Measurements from ENCODE around the gene PKD1L1.

The PKD1L1 gene

DNA sequence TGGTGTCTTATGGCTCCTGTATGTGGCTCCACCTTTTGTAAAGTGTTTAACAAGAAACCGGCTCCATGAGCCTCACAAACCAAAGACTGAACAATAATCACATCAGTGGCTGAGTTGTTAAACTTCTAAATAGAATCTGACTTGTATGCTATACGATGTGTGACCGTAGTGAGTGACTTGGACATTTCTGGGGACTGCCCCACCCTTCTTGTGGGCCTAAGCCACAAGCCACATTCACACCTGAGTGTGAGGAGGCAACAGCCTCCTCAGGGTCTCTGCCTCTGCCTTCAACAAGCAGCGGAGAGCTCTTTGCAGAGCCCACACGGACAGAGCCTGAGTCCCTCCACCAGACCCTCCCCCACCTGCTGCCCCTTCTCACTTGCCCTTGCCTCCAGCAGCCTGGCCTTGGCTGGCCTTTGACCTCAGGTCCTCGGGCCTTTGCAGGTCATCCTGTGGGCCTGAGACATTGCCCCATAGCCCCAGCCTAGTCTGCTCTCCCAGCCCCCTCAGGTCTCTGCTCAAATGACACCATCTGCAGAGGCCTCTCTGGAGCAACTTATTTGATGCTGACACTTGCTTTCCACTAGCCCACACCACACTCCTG, 209.6 kb downstream of the PKD1L1 start:
- Histone ChIP-seq H3K4me3 (no peak overlapping the region), H3K9me3 (ENCODE audit: low read depth, low read length) (no peaks in the 10 kb centered on the region), H3K27ac (no peak overlapping the region), H3K9ac (ENCODE audit: insufficient read length) (no peak overlapping the region), H3K36me3 (ENCODE audit: insufficient read depth, low read length) (no peaks in the 10 kb centered on the region)
- DNase-seq (ENCODE audit: low read depth, low spot score), result no peak
- TF ChIP-seq FOXP2 (optimal IDR thresholded peaks at IDR 0.05; ENCODE audit: control extremely low read depth, extremely low read length, insufficient read depth), result no peak
- no peak for TF ChIP-seq EZH2 (IDR thresholded peaks at IDR 0.05)
- no peak for TF ChIP-seq POLR2AphosphoS5 (IDR thresholded peaks at IDR 0.05; ENCODE audit: borderline replicate concordance, low read depth, low read length)

DNA sequence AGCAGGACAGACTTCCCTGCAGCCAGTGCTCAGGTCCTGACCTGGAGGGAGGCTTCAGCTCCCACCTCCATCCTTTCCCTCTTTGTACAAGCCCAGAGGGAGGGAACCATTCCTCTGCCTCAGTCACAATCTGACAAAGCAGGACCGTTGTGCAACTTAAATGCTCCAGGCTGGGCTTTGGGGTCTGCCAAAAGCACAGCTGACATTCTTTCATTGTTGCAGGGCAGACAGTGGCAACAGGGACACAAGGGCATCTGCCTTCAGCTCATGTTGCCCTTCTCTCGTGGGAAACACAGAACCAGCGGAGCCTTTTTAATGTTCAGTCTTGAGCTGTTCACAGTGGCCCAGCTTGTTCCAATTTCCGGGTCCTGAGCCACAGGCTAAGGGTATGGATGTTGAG, 210.7 kb downstream of the PKD1L1 start:
- no peak for DNase-seq (ENCODE audit: low read depth, low spot score)
- no peak for TF ChIP-seq POLR2AphosphoS5 (IDR thresholded peaks at IDR 0.05; ENCODE audit: borderline replicate concordance, low read depth, low read length)
- Histone ChIP-seq H3K9me3 (ENCODE audit: low read depth, low read length) (no peaks in the 10 kb centered on the region), H3K4me3 (no peak overlapping the region), H3K27ac (no peak overlapping the region), H3K9ac (ENCODE audit: insufficient read length) (no peak overlapping the region), H3K36me3 (ENCODE audit: insufficient read depth, low read length) (no peaks in the 10 kb centered on the region)

DNA sequence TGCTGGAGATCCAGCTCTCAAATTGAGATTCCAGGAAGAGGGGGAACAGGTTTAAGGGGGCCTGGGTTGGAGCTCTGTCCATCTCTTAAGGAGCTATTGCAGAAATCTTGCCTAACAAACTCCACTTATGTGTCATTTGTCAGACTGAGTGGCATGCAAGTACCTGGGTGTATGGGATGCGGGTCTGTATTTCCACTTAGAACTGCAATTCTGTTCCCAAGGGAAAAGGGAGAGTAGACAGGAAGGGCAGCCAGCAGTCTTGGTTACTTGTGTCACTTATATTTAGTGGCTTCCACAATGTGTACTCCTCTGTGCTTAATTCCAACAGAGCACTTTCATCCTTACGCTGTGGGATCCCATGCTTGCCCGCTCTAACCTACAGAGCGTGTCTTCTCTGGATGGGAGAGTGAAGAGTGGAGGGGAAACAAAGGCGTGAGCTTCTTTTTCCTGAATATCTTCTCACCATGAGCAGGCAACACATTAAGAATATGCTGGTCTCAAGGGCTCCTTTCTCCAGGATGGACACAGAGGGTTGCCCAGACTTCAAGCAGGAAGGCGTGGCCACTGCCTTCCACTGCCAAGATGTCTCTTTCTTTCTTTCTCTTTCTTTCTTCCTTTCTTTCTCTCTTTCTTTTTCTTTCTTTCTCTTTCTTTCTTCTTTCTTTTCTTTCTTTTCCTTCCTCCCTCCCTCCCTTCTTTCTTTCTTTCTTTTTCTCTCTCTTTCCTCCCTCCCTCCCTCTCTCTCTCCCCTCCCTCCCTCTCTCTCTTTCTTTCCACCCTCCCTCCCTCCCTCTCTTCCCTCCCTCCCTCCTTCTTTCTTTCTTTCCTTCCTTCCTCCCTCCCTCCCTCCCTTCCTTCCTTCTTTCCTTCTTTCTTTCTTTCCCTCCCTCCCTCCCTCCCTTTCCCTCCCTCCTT, 212.6 kb downstream of the PKD1L1 start:
- H3K4me3 ChIP-seq, result no peak overlapping the region
- H3K9me3 ChIP-seq (ENCODE audit: low read depth, low read length), result no peaks in the 10 kb centered on the region
- no peak for TF ChIP-seq POLR2AphosphoS5 (IDR thresholded peaks at IDR 0.05; ENCODE audit: borderline replicate concordance, low read depth, low read length)
- no peak for TF ChIP-seq EZH2 (IDR thresholded peaks at IDR 0.05)
- no peak for TF ChIP-seq FOXP2 (optimal IDR thresholded peaks at IDR 0.05; ENCODE audit: control extremely low read depth, extremely low read length, insufficient read depth)
- H3K36me3 ChIP-seq (ENCODE audit: insufficient read depth, low read length), result no peaks in the 10 kb centered on the region
- DNase-seq (ENCODE audit: low read depth, low spot score), result no peak
- no peak overlapping the region for H3K9ac ChIP-seq (ENCODE audit: insufficient read length)
- no peak overlapping the region for H3K27ac ChIP-seq

DNA sequence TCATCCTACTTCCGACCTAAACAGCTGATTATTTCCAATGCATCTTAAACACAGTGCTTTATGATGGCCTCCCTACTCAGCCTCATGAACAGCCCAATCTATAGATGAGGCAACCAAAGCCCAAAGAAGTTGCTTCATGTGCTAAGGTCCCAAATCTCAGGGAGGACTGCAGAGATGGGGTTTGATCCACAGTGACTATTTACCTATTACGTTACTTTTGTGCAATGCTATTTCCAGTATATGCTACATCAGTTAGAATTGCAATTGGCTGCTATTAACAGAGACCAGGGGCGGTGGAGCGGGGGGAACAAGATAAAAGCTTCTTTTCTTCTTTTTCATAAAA, 213.3 kb downstream of the PKD1L1 start:
- Histone ChIP-seq H3K4me3 (no peak overlapping the region), H3K9me3 (ENCODE audit: low read depth, low read length) (no peaks in the 10 kb centered on the region), H3K27ac (no peak overlapping the region), H3K9ac (ENCODE audit: insufficient read length) (no peak overlapping the region), H3K36me3 (ENCODE audit: insufficient read depth, low read length) (no peaks in the 10 kb centered on the region)
- no peak for TF ChIP-seq POLR2AphosphoS5 (IDR thresholded peaks at IDR 0.05; ENCODE audit: borderline replicate concordance, low read depth, low read length)
- no peak for TF ChIP-seq FOXP2 (optimal IDR thresholded peaks at IDR 0.05; ENCODE audit: control extremely low read depth, extremely low read length, insufficient read depth)
- no peak for TF ChIP-seq EZH2 (IDR thresholded peaks at IDR 0.05)
- no peak for DNase-seq (ENCODE audit: low read depth, low spot score)

DNA sequence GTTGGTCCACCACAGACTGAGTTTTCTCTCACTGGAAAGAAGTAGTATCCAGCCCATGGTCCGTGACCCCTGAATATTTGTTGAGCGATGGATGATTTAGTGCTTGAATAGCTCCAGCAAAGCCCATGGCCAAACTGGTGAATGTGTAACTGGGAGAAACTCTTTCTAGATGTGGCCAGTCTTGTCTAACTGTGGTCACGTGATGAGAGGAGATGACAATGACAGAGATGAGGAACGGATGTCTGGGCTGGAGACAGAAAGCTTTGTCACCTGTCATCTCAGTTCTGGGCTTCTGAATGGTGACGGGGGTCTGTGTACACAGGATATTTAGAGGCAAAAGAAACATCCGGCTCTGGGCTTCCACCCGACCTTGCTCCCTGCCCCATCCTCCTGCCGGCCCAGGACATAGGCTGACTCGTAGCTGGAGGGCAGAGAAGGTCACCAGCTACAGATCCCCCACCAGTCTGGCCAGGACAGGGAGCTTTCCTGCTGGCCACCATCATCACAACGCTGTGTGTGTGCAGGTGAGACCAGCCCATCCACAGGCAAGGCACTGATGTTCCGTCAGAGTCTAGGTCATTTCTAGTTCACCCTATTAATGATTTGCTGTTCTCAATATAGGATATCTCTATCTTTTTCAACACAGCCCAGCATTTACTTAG, 213.8 kb downstream of the PKD1L1 start:
- Histone ChIP-seq H3K4me3 (no peak overlapping the region), H3K9ac (ENCODE audit: insufficient read length) (no peak overlapping the region), H3K9me3 (ENCODE audit: low read depth, low read length) (no peaks in the 10 kb centered on the region), H3K27ac (no peak overlapping the region), H3K36me3 (ENCODE audit: insufficient read depth, low read length) (no peaks in the 10 kb centered on the region)
- TF ChIP-seq FOXP2 (optimal IDR thresholded peaks at IDR 0.05; ENCODE audit: control extremely low read depth, extremely low read length, insufficient read depth) (no peak), EZH2 (IDR thresholded peaks at IDR 0.05) (no peak), POLR2AphosphoS5 (IDR thresholded peaks at IDR 0.05; ENCODE audit: borderline replicate concordance, low read depth, low read length) (no peak)
- no peak for DNase-seq (ENCODE audit: low read depth, low spot score)

DNA sequence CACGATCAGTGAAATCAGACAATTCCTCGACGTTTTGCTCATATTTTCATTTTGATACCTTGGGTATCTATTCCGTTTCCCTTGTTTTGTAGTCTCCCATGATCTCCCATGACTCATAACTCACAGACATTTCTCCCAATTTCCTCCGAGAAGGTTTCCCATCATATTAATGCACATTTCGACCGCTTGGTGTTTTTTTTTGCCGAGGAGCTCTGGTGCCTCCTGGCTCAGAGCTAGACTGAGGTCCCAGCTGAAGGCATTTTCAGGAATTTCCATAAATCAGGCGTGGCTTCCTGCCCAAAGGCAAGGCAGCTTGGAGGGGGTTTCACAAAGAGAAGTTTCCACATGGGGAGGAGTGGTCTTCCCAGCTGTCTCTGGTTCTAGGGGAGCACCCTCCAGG, 218.1 kb downstream of the PKD1L1 start:
- H3K9me3 ChIP-seq (ENCODE audit: low read depth, low read length), result no peaks in the 10 kb centered on the region
- H3K4me3 ChIP-seq, result no peak overlapping the region
- no peaks in the 10 kb centered on the region for H3K36me3 ChIP-seq (ENCODE audit: insufficient read depth, low read length)
- H3K9ac ChIP-seq (ENCODE audit: insufficient read length), result no peak overlapping the region
- H3K27ac ChIP-seq, result no peak overlapping the region
- TF ChIP-seq FOXP2 (optimal IDR thresholded peaks at IDR 0.05; ENCODE audit: control extremely low read depth, extremely low read length, insufficient read depth) (no peak), EZH2 (IDR thresholded peaks at IDR 0.05) (no peak), POLR2AphosphoS5 (IDR thresholded peaks at IDR 0.05; ENCODE audit: borderline replicate concordance, low read depth, low read length) (no peak)
- no peak for DNase-seq (ENCODE audit: low read depth, low spot score)

DNA sequence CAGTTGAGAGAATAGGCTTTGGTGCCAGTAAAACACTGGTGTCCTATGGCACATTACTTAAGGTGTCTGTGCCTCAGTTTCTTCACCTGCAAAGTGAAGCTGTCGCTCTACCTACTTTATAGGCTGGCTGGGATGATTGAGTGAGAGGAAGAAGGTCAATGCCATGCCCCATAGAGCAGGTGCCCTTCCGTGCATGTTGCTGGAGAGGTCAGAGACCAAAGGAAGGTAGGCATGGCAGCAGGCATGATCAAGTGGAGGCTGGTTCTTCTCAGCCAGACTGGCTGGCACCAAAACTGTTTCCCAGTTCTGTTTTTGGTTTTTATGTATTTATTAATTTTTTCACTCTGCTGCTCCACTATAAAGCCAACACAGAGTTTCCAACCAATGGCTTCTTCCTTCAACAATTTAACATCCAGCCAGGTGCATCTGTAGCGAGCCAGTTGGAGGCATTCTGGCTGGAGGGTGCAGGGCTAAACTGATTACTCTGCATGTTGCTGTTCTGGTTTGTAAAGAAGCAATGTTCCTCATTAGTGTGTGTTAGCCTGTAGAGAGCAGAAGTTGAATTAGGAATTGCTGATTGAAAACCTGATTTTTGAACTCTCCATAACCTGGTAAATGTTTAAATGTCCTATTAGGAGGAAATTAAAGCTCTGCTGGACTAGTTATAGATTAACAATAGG, 222.1 kb downstream of the PKD1L1 start:
- no peak for TF ChIP-seq POLR2AphosphoS5 (IDR thresholded peaks at IDR 0.05; ENCODE audit: borderline replicate concordance, low read depth, low read length)
- TF ChIP-seq EZH2 (IDR thresholded peaks at IDR 0.05), result no peak
- no peak for TF ChIP-seq FOXP2 (optimal IDR thresholded peaks at IDR 0.05; ENCODE audit: control extremely low read depth, extremely low read length, insufficient read depth)
- Histone ChIP-seq H3K27ac (no peak overlapping the region), H3K4me3 (no peak overlapping the region), H3K36me3 (ENCODE audit: insufficient read depth, low read length) (no peaks in the 10 kb centered on the region), H3K9ac (ENCODE audit: insufficient read length) (no peak overlapping the region), H3K9me3 (ENCODE audit: low read depth, low read length) (no peaks in the 10 kb centered on the region)
- no peak for DNase-seq (ENCODE audit: low read depth, low spot score)
